ENCODE measurements around the gene ATP8A1. TPM values are rescaled to one million over a fixed set of nuclear protein-coding genes. Genes with fewer than 3 reads are reported as not detected.
A peak's percentile ranks its signal among the peaks of the same experiment; 100 is the strongest.

ATP8A1 gene
- total and polyA plus RNA-seq, 8 donors, result 21.5 to 60.9 (median 36.6) TPM

GRCh38 chr4:42412251-42412650 lies 244.7 kb downstream of the ATP8A1 start:
- peaks cover 0 to 4% of the 10 kb centered on the region in 2 donors for H3K4me1 ChIP-seq
- peaks cover 0 to 33% of the 10 kb centered on the region in 2 donors for H3K36me3 ChIP-seq
- intact Hi-C loops (cut with DNase I), result no loop called here
- H3K9me3 ChIP-seq, result no peaks in the 10 kb centered on the region
- no peak for TF ChIP-seq CTCF (IDR thresholded peaks at IDR 0.05)
- ATAC-seq, result peak; percentile 77
- no peaks in the 10 kb centered on the region for H3K27me3 ChIP-seq
- no peak for DNase-seq
- H3K27ac ChIP-seq, result peak overlapping the region in 1 of 2 donors; percentile 22
- H3K4me3 ChIP-seq, result no peak overlapping the region

- no peak for TF ChIP-seq CTCF (IDR thresholded peaks at IDR 0.05)
Measured at GRCh38 chr4:42411803-42412202, 245.1 kb downstream of the ATP8A1 start.

GRCh38 chr4:42410446-42410845 lies 246.5 kb downstream of the ATP8A1 start:
- Histone ChIP-seq H3K4me1 (peaks cover 0 to 4% of the 10 kb centered on the region in 2 donors), H3K27me3 (no peaks in the 10 kb centered on the region), H3K27ac (no peak overlapping the region), H3K9me3 (no peaks in the 10 kb centered on the region), H3K4me3 (no peak overlapping the region), H3K36me3 (peaks cover 0 to 28% of the 10 kb centered on the region in 2 donors)
- no peak for DNase-seq
- no peak for TF ChIP-seq CTCF (IDR thresholded peaks at IDR 0.05)
- ATAC-seq, result no peak
- intact Hi-C loops (cut with DNase I), result no loop called here

More at GRCh38 chr4:42411803-42412202, 245.1 kb downstream of the ATP8A1 start:
- DNase-seq, result no peak
- Histone ChIP-seq H3K36me3 (peaks cover 0 to 33% of the 10 kb centered on the region in 2 donors), H3K27me3 (no peaks in the 10 kb centered on the region), H3K4me1 (peaks cover 0 to 4% of the 10 kb centered on the region in 2 donors), H3K4me3 (no peak overlapping the region), H3K9me3 (no peaks in the 10 kb centered on the region), H3K27ac (no peak overlapping the region)
- no peak for ATAC-seq
- intact Hi-C loops (cut with DNase I), result no loop called here

- no peak for ATAC-seq
- DNase-seq, result no peak
- Histone ChIP-seq H3K9me3 (no peaks in the 10 kb centered on the region), H3K4me3 (no peak overlapping the region), H3K36me3 (no peaks in the 10 kb centered on the region), H3K27ac (no peak overlapping the region), H3K27me3 (peaks cover 22 to 43% of the 10 kb centered on the region in 2 donors), H3K4me1 (peaks cover 0 to 1% of the 10 kb centered on the region in 2 donors)
- TF ChIP-seq CTCF (IDR thresholded peaks at IDR 0.05), result no peak
- intact Hi-C loops (cut with DNase I), result no loop called here
Measured at GRCh38 chr4:42404001-42404400, 252.9 kb downstream of the ATP8A1 start.

GRCh38 chr4:42401171-42401570 lies 255.7 kb downstream of the ATP8A1 start:
- no peak for DNase-seq
- no peak overlapping the region for H3K4me3 ChIP-seq
- H3K9me3 ChIP-seq, result no peaks in the 10 kb centered on the region
- no peak for TF ChIP-seq CTCF (IDR thresholded peaks at IDR 0.05)
- H3K27me3 ChIP-seq, result peaks cover 50 to 71% of the 10 kb centered on the region in 2 donors
- intact Hi-C loops (cut with DNase I), result no loop called here
- no peak for ATAC-seq
- no peak overlapping the region for H3K27ac ChIP-seq
- peaks cover 11 to 28% of the 10 kb centered on the region in 2 donors for H3K4me1 ChIP-seq
- H3K36me3 ChIP-seq, result no peaks in the 10 kb centered on the region
